Activated T-cell treated with anti-CD3 and anti-CD28 coated beads, Interleukin-2, amount 50 U/mL, for 72 hours (primary cell): Measurements from ENCODE around the gene ANG. TPM values are rescaled to one million over a fixed set of nuclear protein-coding genes. Genes with fewer than 3 reads are reported as not detected.

Experiments used
- total RNA-seq, 2 donors: library from RNA; stranded (reverse); gene quantifications; one replicate each; pipeline ENCODE4 v1.2.3, GENCODE V29; 2022

Gene ANG
- total RNA-seq, 2 donors from 2014 or later, result 0.67 to 2.5 TPM

Other genes starting within 250 kb of the ANG start
- gene OSGEP, start 234.0 kb upstream of the ANG start, total RNA-seq, result 10 to 100 TPM; 50.7 to 68.1 TPM
- gene APEX1, start 233.5 kb upstream of the ANG start, total RNA-seq, result 100 to 1,000 TPM; 198 to 209 TPM
- 10 to 100 TPM; 38.2 to 45.8 TPM for gene PIP4P1, start 227.3 kb upstream of the ANG start, total RNA-seq
- 100 to 1,000 TPM; 111 to 115 TPM for gene PNP, start 219.4 kb upstream of the ANG start, total RNA-seq
- gene RNASE10, start 183.2 kb upstream of the ANG start, total RNA-seq, result under 1 TPM; 0.77 to 0.90 TPM
- not detected for gene RNASE9, start 127.7 kb upstream of the ANG start, total RNA-seq
- not detected for gene RNASE11, start 100.8 kb upstream of the ANG start, total RNA-seq
- gene RNASE12, start 97.4 kb upstream of the ANG start, total RNA-seq, result not detected
- not detected for gene OR6S1, start 47.1 kb upstream of the ANG start, total RNA-seq
- gene RNASE4, start 4.2 kb upstream of the ANG start, total RNA-seq, result under 1 TPM; 0.63 to 0.79 TPM
- gene EDDM3A, start 57.1 kb downstream of the ANG start, total RNA-seq, result not detected
- gene EDDM3B, start 79.6 kb downstream of the ANG start, total RNA-seq, result not detected
- not detected for gene RNASE6, start 92.5 kb downstream of the ANG start, total RNA-seq
- gene RNASE1, start 114.1 kb downstream of the ANG start, total RNA-seq, result not detected
- not detected for gene RNASE3, start 202.6 kb downstream of the ANG start, total RNA-seq